ENCODE measurements around the gene PIK3R2. TPM values are rescaled to one million over a fixed set of nuclear protein-coding genes. Genes with fewer than 3 reads are reported as not detected.

PIK3R2 gene
- total RNA-seq, 1 donor from 2014 or later, result 41.4 TPM

GRCh38 chr19:18197941-18198340 is 45.0 kb downstream of the PIK3R2 start:
- DNase-seq (ENCODE audit: low read depth), result no peak
- no peaks in the 10 kb centered on the region for H3K36me3 ChIP-seq (ENCODE audit: control insufficient read depth, insufficient read depth, low read length)
- H3K27me3 ChIP-seq (ENCODE audit: control insufficient read depth, insufficient read depth, low read length), result peaks cover 5% of the 10 kb centered on the region
- no peak for TF ChIP-seq CTCF (IDR thresholded peaks at IDR 0.05; ENCODE audit: insufficient read depth, low read length, poor library complexity, severe bottlenecking)
- no peak overlapping the region for H3K4me3 ChIP-seq (ENCODE audit: low read depth, low read length)

GRCh38 chr19:18198374-18198773 is 45.4 kb downstream of the PIK3R2 start:
- no peak overlapping the region for H3K4me3 ChIP-seq (ENCODE audit: low read depth, low read length)
- no peak for DNase-seq (ENCODE audit: low read depth)
- H3K27me3 ChIP-seq (ENCODE audit: control insufficient read depth, insufficient read depth, low read length), result peaks cover 9% of the 10 kb centered on the region
- H3K36me3 ChIP-seq (ENCODE audit: control insufficient read depth, insufficient read depth, low read length), result no peaks in the 10 kb centered on the region
- no peak for TF ChIP-seq CTCF (IDR thresholded peaks at IDR 0.05; ENCODE audit: insufficient read depth, low read length, poor library complexity, severe bottlenecking)

- no peak for DNase-seq (ENCODE audit: low read depth)
- H3K27me3 ChIP-seq (ENCODE audit: control insufficient read depth, insufficient read depth, low read length), result peaks cover 10% of the 10 kb centered on the region
- no peak for TF ChIP-seq CTCF (IDR thresholded peaks at IDR 0.05; ENCODE audit: insufficient read depth, low read length, poor library complexity, severe bottlenecking)
- H3K4me3 ChIP-seq (ENCODE audit: low read depth, low read length), result no peak overlapping the region
- H3K36me3 ChIP-seq (ENCODE audit: control insufficient read depth, insufficient read depth, low read length), result no peaks in the 10 kb centered on the region
Observed at GRCh38 chr19:18202397-18202777, 49.4 kb downstream of the PIK3R2 start.

GRCh38 chr19:18202778-18203407 is 49.9 kb downstream of the PIK3R2 start:
- no peaks in the 10 kb centered on the region for H3K36me3 ChIP-seq (ENCODE audit: control insufficient read depth, insufficient read depth, low read length)
- peak overlapping the region; percentile 48 for H3K4me3 ChIP-seq (ENCODE audit: low read depth, low read length)
- DNase-seq (ENCODE audit: low read depth), result no peak
- H3K27me3 ChIP-seq (ENCODE audit: control insufficient read depth, insufficient read depth, low read length), result peaks cover 10% of the 10 kb centered on the region
- TF ChIP-seq CTCF (IDR thresholded peaks at IDR 0.05; ENCODE audit: insufficient read depth, low read length, poor library complexity, severe bottlenecking), result peak; percentile 31

- no peak for DNase-seq (ENCODE audit: low read depth)
- no peak for TF ChIP-seq CTCF (IDR thresholded peaks at IDR 0.05; ENCODE audit: insufficient read depth, low read length, poor library complexity, severe bottlenecking)
- Histone ChIP-seq H3K36me3 (ENCODE audit: control insufficient read depth, insufficient read depth, low read length) (no peaks in the 10 kb centered on the region), H3K4me3 (ENCODE audit: low read depth, low read length) (peak overlapping the region; percentile 48), H3K27me3 (ENCODE audit: control insufficient read depth, insufficient read depth, low read length) (peaks cover 12% of the 10 kb centered on the region)
Observed at GRCh38 chr19:18203408-18203862, 50.5 kb downstream of the PIK3R2 start.

- peak; percentile 100 for DNase-seq (ENCODE audit: low read depth)
- Histone ChIP-seq H3K4me3 (ENCODE audit: low read depth, low read length) (peak within 1 kb of the TSS; percentile 52), H3K27me3 (ENCODE audit: control insufficient read depth, insufficient read depth, low read length) (peaks cover 15% of the 10 kb centered on the region), H3K36me3 (ENCODE audit: control insufficient read depth, insufficient read depth, low read length) (no peaks in the 10 kb centered on the region)
- TF ChIP-seq CTCF (IDR thresholded peaks at IDR 0.05; ENCODE audit: insufficient read depth, low read length, poor library complexity, severe bottlenecking), result no peak
Observed at GRCh38 chr19:18203863-18204393, 51.0 kb downstream of the PIK3R2 start, which contains the start of gene RAB3A. RAB3A (minus strand) TSS chr19:18204042; CDS start chr19:18202740, 1,302 bp downstream.
